Right lobe of liver (tissue), 6 donors: ENCODE results near the gene WASF3. TPM values are rescaled to one million over a fixed set of nuclear protein-coding genes. Genes with fewer than 3 reads are reported as not detected.

Experiments
- ATAC-seq, 4 donors: fragments of 200-7000 bp; cut with Tn5 transposase; one replicate each; pipeline ENCODE4 v1.9.1; 2020; ENCODE audit warnings: mild to moderate bottlenecking in 4 of 4, moderate library complexity in 4 of 4
- DNase-seq, 3 donors: peaks; one replicate each; pipeline ENCODE4 v3.0.0-alpha.2; 2020
- H3K27ac ChIP-seq, 3 donors: fragments of 200-600 bp; one replicate each; pipeline ENCODE4 v1.8.0; 2022
- H3K27me3 ChIP-seq, 2 donors: fragments of 200-600 bp; one replicate each; pipeline ENCODE4 v1.8.0; 2022
- H3K36me3 ChIP-seq, 4 donors: fragments of 200-600 bp; sonication (generic) in 1 of 4; one replicate each; pipeline versions ENCODE4 v1.5.1 to v1.8.0; 2017 to 2022; ENCODE audit warnings: control low read depth in 1 of 4
- H3K4me1 ChIP-seq, 4 donors: fragments of 200-600 bp; sonication (generic) in 1 of 4; one replicate each; pipeline versions ENCODE4 v1.5.1 to v1.8.0; 2017 to 2022; ENCODE audit warnings: control low read depth in 1 of 4
- H3K4me3 ChIP-seq, 3 donors: fragments of 200-600 bp; one replicate each; pipeline ENCODE4 v1.8.0; 2022
- H3K9me3 ChIP-seq, 4 donors: fragments of 200-600 bp; sonication (generic) in 1 of 4; one replicate each; pipeline versions ENCODE4 v1.5.1 to v1.8.0; 2017 to 2022; ENCODE audit warnings: control low read depth in 1 of 4
- POLR2A ChIP-seq: fragments of 450-650 bp; IDR thresholded peaks from one replicate; pipeline ENCODE4 v1.6.1; 2017; ENCODE audit warnings: antibody characterized with exemption, mild to moderate bottlenecking
- WGBS: methylation state at CpG from one replicate; pipeline ENCODE4 v1.1.6; 2018; ENCODE audit warnings: low coverage, low lambda C conversion rate; ENCODE audit not compliant: insufficient coverage; ENCODE audit errors: missing lambda C conversion rate; 5-methylcytosine and 5-hydroxymethylcytosine counted together
- intact Hi-C, 2 donors: fragments of 100-400 bp; cut with DNase I; formaldehyde crosslinking; loops; one replicate each; pipeline versions ENCODE4 v1.11.2 to v1.14.1; 2022
- total RNA-seq, 6 experiments: library from RNA; depleted of rRNA in 2 of 6; stranded (reverse); fragments of >200 nt in 2 of 6; fragmentation: NEBNext Ultra II Directional in 3 of 6; extraction: Animal tissue kit (Norgen Biotek cat#: 25700) in 3 of 6; gene quantifications; one replicate each; pipeline versions ENCODE4 v1.1.0 to v1.2.4, GENCODE V29; 2016 to 2023
- TF ChIP-seq, protein P1 (sequence below), 4 donors: fragments of 200-600 bp in 3 of 4; fragments of 450-650 bp in 1 of 4; IDR thresholded peaks; one replicate each; pipeline versions ENCODE4 v1.5.1 to v1.8.0; 2016 to 2022; ENCODE audit warnings: antibody characterized with exemption in 4 of 4, mild to moderate bottlenecking in 2 of 4
- donor health status: DM: no; HTN: yes; CAD: no.
- donor health status: DM: no; HTN: no; CAD: no.
- donor health status: DM: no; HTN: no; CAD: no.
- donor health status: DM: no; HTN: yes; CAD: no.
- donor health status: DM: no; HTN: yes; CAD: no.

WASF3 gene
- total RNA-seq, 6 experiments from 2014 or later = 5.8 to 14.5 (median 8.3) TPM

DNA sequence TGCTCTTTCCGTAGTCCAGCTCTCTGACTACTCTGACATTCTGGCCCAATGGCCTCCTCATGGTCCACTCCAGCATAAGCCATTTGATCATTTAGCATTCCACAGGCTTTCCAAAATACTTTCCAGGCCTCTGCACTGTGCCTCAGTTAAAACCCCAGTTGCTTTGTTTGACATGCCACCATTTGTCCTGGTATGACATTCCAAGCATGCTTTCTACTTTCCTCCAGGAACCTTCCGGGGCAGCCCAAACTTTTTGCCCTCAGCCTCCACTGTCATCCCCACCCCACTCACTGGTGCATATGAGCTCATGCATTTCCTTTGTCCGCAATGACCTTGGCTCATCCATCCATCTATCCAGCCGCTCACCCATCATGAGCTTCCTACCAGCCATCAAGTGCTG lies 41.8 kb upstream of the WASF3 start:
- no peak for TF ChIP-seq POLR2A
- TF ChIP-seq, protein P1, sequence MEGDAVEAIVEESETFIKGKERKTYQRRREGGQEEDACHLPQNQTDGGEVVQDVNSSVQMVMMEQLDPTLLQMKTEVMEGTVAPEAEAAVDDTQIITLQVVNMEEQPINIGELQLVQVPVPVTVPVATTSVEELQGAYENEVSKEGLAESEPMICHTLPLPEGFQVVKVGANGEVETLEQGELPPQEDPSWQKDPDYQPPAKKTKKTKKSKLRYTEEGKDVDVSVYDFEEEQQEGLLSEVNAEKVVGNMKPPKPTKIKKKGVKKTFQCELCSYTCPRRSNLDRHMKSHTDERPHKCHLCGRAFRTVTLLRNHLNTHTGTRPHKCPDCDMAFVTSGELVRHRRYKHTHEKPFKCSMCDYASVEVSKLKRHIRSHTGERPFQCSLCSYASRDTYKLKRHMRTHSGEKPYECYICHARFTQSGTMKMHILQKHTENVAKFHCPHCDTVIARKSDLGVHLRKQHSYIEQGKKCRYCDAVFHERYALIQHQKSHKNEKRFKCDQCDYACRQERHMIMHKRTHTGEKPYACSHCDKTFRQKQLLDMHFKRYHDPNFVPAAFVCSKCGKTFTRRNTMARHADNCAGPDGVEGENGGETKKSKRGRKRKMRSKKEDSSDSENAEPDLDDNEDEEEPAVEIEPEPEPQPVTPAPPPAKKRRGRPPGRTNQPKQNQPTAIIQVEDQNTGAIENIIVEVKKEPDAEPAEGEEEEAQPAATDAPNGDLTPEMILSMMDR (IDR thresholded peaks at IDR 0.05) = no peak
- 59% methylated on average over 4 of the region's 4 CpGs for WGBS
- intact Hi-C loops = no loop called here

DNA sequence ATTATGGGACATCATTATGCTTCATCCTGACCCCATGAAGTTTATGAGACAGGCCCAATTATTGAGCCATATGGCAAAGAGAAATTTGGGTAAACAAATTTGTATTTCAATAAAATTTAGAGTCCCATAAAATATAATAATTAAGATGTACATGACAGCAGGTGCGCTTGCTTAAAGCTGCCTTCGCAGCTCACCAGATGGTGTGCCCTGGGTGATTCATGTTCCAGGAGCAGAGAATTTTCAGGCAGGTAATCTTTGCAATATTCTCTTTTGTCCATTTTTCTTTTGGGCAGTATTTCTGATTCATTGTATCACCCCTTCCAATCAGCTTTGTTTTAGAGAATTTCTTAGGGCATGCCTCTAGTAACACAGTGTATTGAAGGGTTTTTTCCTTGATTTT lies 39.5 kb upstream of the WASF3 start:
- intact Hi-C loops = no loop called here

More for the DNA sequence above, 41.8 kb upstream of the WASF3 start:
- Histone ChIP-seq H3K27me3 (no peaks in the 10 kb centered on the region), H3K4me3 (no peak overlapping the region), H3K36me3 (no peaks in the 10 kb centered on the region), H3K9me3 (no peaks in the 10 kb centered on the region), H3K27ac (no peak overlapping the region), H3K4me1 (no peaks in the 10 kb centered on the region)
- DNase-seq = no peak
- no peak for ATAC-seq

DNA sequence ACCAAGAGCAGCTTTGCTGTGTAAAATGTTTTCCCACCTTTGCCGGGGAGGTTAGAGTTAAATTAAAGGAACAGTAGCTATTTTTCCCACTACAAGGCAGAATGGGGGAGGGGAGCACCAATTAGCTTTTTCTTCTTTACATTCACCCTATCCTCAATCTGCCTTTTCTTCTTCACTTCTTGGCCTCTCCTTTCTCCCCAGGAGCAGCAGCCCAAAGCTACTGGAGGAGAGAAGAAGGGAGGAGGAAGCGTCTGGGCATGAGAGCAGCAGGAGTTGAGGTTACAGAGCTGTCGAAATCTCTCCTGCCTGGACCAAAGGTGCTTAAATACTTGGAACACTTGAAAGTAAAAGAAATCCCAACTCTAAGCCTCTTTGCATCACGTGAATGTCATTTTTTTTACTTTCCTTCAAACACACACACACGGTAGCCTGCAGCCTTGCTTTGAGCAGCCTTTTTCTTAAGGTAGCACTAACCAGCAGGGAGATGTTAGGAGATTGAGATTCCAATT lies 39.0 kb upstream of the WASF3 start:
- no peaks in the 10 kb centered on the region for H3K4me1 ChIP-seq
- H3K27me3 ChIP-seq = no peaks in the 10 kb centered on the region
- intact Hi-C loops = no loop called here
- H3K9me3 ChIP-seq = no peaks in the 10 kb centered on the region
- DNase-seq (no peak), ATAC-seq (no peak)
- no peak overlapping the region for H3K4me3 ChIP-seq
- no peaks in the 10 kb centered on the region for H3K36me3 ChIP-seq
- no peak for TF ChIP-seq POLR2A
- TF ChIP-seq, protein P1 (IDR thresholded peaks at IDR 0.05) = no peak
- no peak overlapping the region for H3K27ac ChIP-seq
- WGBS = 3% methylated on average over 5 of the region's 5 CpGs

More for the DNA sequence above, 39.5 kb upstream of the WASF3 start:
- no peaks in the 10 kb centered on the region for H3K27me3 ChIP-seq
- no peaks in the 10 kb centered on the region for H3K4me1 ChIP-seq
- no peaks in the 10 kb centered on the region for H3K9me3 ChIP-seq
- H3K27ac ChIP-seq = no peak overlapping the region
- WGBS = 69% methylated on average over 2 of the region's 2 CpGs
- TF ChIP-seq POLR2A = no peak
- no peaks in the 10 kb centered on the region for H3K36me3 ChIP-seq
- DNase-seq (no peak), ATAC-seq (no peak)
- H3K4me3 ChIP-seq = no peak overlapping the region

DNA sequence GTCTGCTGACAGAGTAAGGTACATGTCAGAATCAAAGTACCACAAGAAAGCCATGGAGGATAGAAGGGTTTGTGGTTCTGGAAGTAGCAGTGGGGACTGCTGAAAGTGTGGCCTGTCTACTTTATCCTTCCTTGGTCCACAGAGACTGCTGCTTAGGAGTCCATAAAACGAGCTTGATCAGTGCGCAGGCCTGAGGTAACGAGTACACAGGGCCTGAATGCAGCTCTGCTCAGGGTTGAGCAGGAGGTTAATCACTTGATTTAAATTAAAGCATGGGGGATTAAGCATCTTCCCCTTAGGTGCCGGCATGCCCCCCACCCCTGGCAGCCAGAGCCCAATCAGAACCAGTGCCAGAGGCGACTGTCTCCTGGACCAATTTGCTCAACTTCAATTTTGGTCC lies 34.9 kb upstream of the WASF3 start:
- no peak for ATAC-seq
- WGBS = 56% methylated on average over 2 of the region's 5 CpGs
- intact Hi-C loops = no loop called here

DNA sequence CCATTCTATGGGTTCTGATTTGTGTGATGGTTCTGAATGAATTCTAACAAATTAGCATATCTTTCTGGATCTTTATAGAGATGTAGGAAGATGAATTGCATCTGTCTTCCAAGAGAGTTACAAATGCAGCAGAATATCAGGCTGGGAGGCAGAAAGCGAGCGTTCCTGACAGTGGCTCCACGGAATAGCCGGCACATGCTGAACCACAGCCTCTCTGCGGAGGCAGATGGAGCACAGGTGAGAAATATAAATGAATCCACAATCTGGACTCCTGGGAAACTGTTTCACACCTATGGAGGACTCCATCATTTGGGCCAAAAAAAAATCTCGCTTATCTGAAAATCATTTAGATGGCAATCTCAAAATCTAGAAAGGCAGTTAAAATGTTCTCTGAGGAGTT lies 34.5 kb upstream of the WASF3 start:
- intact Hi-C loops = no loop called here
- Histone ChIP-seq H3K4me3 (no peak overlapping the region), H3K9me3 (no peaks in the 10 kb centered on the region), H3K27ac (no peak overlapping the region), H3K36me3 (no peaks in the 10 kb centered on the region), H3K4me1 (no peaks in the 10 kb centered on the region), H3K27me3 (no peaks in the 10 kb centered on the region)
- no peak for ATAC-seq
- TF ChIP-seq, protein P1 (IDR thresholded peaks at IDR 0.05) = no peak
- TF ChIP-seq POLR2A = no peak
- DNase-seq = no peak
- WGBS = 88% methylated on average over 6 of the region's 6 CpGs

More for the DNA sequence above, 34.9 kb upstream of the WASF3 start:
- H3K9me3 ChIP-seq = no peaks in the 10 kb centered on the region
- no peak overlapping the region for H3K27ac ChIP-seq
- no peaks in the 10 kb centered on the region for H3K27me3 ChIP-seq
- no peak for TF ChIP-seq POLR2A
- TF ChIP-seq, protein P1 (IDR thresholded peaks at IDR 0.05) = no peak
- H3K4me1 ChIP-seq = no peaks in the 10 kb centered on the region
- H3K36me3 ChIP-seq = no peaks in the 10 kb centered on the region
- no peak for DNase-seq
- H3K4me3 ChIP-seq = no peak overlapping the region
